Sciatic nerve (tissue), 2 donors: ENCODE results near the gene NEK8. TPM values are rescaled to one million over a fixed set of nuclear protein-coding genes. Genes with fewer than 3 reads are reported as not detected.
"Not testable (repeated sequence)": the region's sequence is repeated elsewhere in the genome, so short reads cannot be mapped to it uniquely, and the experiment has no call there.

Experiments used
- ATAC-seq: fragments of 200-7000 bp; cut with Tn5 transposase; one replicate; pipeline ENCODE4 v1.9.1; 2020; ENCODE audit warnings: mild to moderate bottlenecking, moderate library complexity
- DNase-seq: peaks from one replicate; pipeline ENCODE4 v3.0.0-alpha.2; 2020; ENCODE audit warnings: low spot score
- intact Hi-C: fragments of 100-400 bp; cut with DNase I; formaldehyde crosslinking; loops from one replicate; pipeline ENCODE4 v1.14.2; 2022
- total RNA-seq: library from RNA; stranded (reverse); fragmentation: NEBNext Ultra II Directional; extraction: Animal tissue kit (Norgen Biotek cat#: 25700); gene quantifications from one replicate; pipeline ENCODE4 v1.2.1, GENCODE V29; 2021
- donor health status: DM: no; HTN: no; CAD: no.
- donor health status: DM: no; HTN: no; CAD: no.

Gene NEK8
- total RNA-seq, 1 donor from 2014 or later, result 3.4 TPM

GRCh38 chr17:28723159-28723835, 5.3 kb upstream of the NEK8 start:
- DNase-seq, result no peak
- intact Hi-C loops, result no loop called here
- ATAC-seq, result no peak

- ATAC-seq, DNase-seq, intact Hi-C loops: not testable (repeated sequence)
Measured at GRCh38 chr17:28723836-28724499, 4.6 kb upstream of the NEK8 start.

GRCh38 chr17:28724500-28725165, 4.0 kb upstream of the NEK8 start:
- DNase-seq (no peak), ATAC-seq (no peak)
- intact Hi-C loops, result no loop called here

GRCh38 chr17:28725166-28725659, 3.4 kb upstream of the NEK8 start:
- intact Hi-C loops, result no loop called here
- no peak for ATAC-seq
- DNase-seq, result no peak

GRCh38 chr17:28725660-28726225, 2.8 kb upstream of the NEK8 start:
- ATAC-seq (peak; percentile 0), DNase-seq (peak; percentile 79)
- intact Hi-C loops, result no loop called here

GRCh38 chr17:28726226-28726626, 2.4 kb upstream of the NEK8 start, which contains the start of gene TLCD1:
Gene TLCD1, minus strand, starts transcription at chr17:28726233. Its CDS starts 136 bp downstream, at chr17:28726097.
- DNase-seq, result no peak
- intact Hi-C loops, result no loop called here

GRCh38 chr17:28726627-28727491, 1.7 kb upstream of the NEK8 start:
- ATAC-seq (peak; percentile 84), DNase-seq (peak; percentile 97)
- intact Hi-C loops, result no loop called here

More at GRCh38 chr17:28726226-28726626, 2.4 kb upstream of the NEK8 start, which contains the start of gene TLCD1:
- peak; percentile 31 for ATAC-seq

- intact Hi-C loops, result no loop called here
- ATAC-seq (no peak), DNase-seq (no peak)
Measured at GRCh38 chr17:28729950-28730330, 1.4 kb downstream of the NEK8 start.

- DNase-seq (no peak), ATAC-seq (no peak)
- intact Hi-C loops, result no loop called here
Measured at GRCh38 chr17:28733346-28733745, 4.8 kb downstream of the NEK8 start.

- DNase-seq (no peak), ATAC-seq (no peak)
- intact Hi-C loops, result no loop called here
Measured at GRCh38 chr17:28734712-28735241, 6.2 kb downstream of the NEK8 start.

- ATAC-seq, result no peak
- no peak for DNase-seq
- intact Hi-C loops, result no loop called here
Measured at GRCh38 chr17:28735242-28735722, 6.7 kb downstream of the NEK8 start.

- intact Hi-C loops, ATAC-seq, DNase-seq: not testable (repeated sequence)
Measured at GRCh38 chr17:28735913-28736769, 7.6 kb downstream of the NEK8 start.

GRCh38 chr17:28737316-28737715, 8.7 kb downstream of the NEK8 start:
- no peak for DNase-seq
- intact Hi-C loops, result no loop called here
- no peak for ATAC-seq

- no peak for ATAC-seq
- no peak for DNase-seq
- intact Hi-C loops, result no loop called here
Measured at GRCh38 chr17:28737770-28738679, 9.4 kb downstream of the NEK8 start.

GRCh38 chr17:28738680-28739384, 10.2 kb downstream of the NEK8 start:
- no peak for ATAC-seq
- intact Hi-C loops, result no loop called here
- DNase-seq, result no peak
